Kidney (tissue), 14 donors: Measurements from ENCODE around the gene LRFN3. TPM values are rescaled to one million over a fixed set of nuclear protein-coding genes. Genes with fewer than 3 reads are reported as not detected.

Source experiments
- DNase-seq, 5 donors: peaks; one replicate each; pipeline ENCODE4 v3.0.0-alpha.2; 2013 to 2020
- FAIRE-seq: peaks from 2 replicates; lab custom pipeline; 2012; peaks lifted over from hg19 to GRCh38; lab: Jason Lieb, UNC
- H3K27ac ChIP-seq, 2 donors: one replicate each; pipeline ENCODE4 v1.7.0; 2013; ENCODE audit warnings: low read depth in 2 of 2, low read length in 2 of 2, inconsistent platforms in 1 of 2
- H3K27me3 ChIP-seq: one replicate; pipeline ENCODE4 v1.7.1; 2013; ENCODE audit warnings: low read length, inconsistent platforms; ENCODE audit not compliant: control insufficient read depth, insufficient read depth
- H3K36me3 ChIP-seq, 3 donors: one replicate each; pipeline versions ENCODE4 v1.7.0 to v1.7.1; 2013; ENCODE audit warnings: low read length in 3 of 3, control low read depth in 1 of 3, inconsistent platforms in 1 of 3; ENCODE audit not compliant: insufficient read depth in 3 of 3, control insufficient read depth in 2 of 3
- H3K4me1 ChIP-seq, 3 donors: one replicate each; pipeline versions ENCODE4 v1.7.0 to v1.7.1; 2013; ENCODE audit warnings: low read length in 3 of 3, inconsistent platforms in 1 of 3, low read depth in 1 of 3; ENCODE audit not compliant: control insufficient read depth in 2 of 3, insufficient read depth in 2 of 3
- H3K4me3 ChIP-seq, 3 donors: one replicate each; pipeline versions ENCODE4 v1.7.0 to v1.8.1; 2013; ENCODE audit warnings: low read length in 3 of 3, control low read depth in 1 of 3, inconsistent platforms in 1 of 3
- H3K9ac ChIP-seq, 3 donors: one replicate each; pipeline versions ENCODE4 v1.7.0 to v1.7.1; 2013; ENCODE audit warnings: low read length in 3 of 3, control low read depth in 1 of 3, inconsistent platforms in 1 of 3
- H3K9me3 ChIP-seq, 3 donors: one replicate each; pipeline versions ENCODE4 v1.7.0 to v1.7.1; 2013; ENCODE audit warnings: low read length in 3 of 3, control low read depth in 1 of 3, inconsistent platforms in 1 of 3; ENCODE audit not compliant: control insufficient read depth in 2 of 3, insufficient read depth in 1 of 3
- intact Hi-C: fragments of 100-400 bp; cut with DNase I; formaldehyde crosslinking; loops from one replicate; pipeline ENCODE4 v1.11.1; 2022
- polyA plus RNA-seq: library from polyadenylated mRNA; stranded (reverse); fragments of 350-450 nt; fragmentation: Illumina TruSeq; extraction: RNeasy Lipid Tissue Mini Kit (QIAGEN cat#74804); gene quantifications from one replicate; pipeline ENCODE4 v1.2.3, GENCODE V29; 2014; ENCODE audit warnings: low read depth, low replicate concordance; ENCODE audit not compliant: insufficient read depth
- total RNA-seq: library from RNA; stranded (reverse); fragmentation: NEBNext Ultra II Directional; extraction: Animal tissue kit (Norgen Biotek cat#: 25700); gene quantifications from one replicate; pipeline ENCODE4 v1.2.1, GENCODE V29; 2021
- TF ChIP-seq, protein P1 (sequence below): IDR thresholded peaks from 3 replicates; pipeline ENCODE4 v1.5.1; 2012; ENCODE audit warnings: mild to moderate bottlenecking, moderate library complexity, borderline replicate concordance; ENCODE audit not compliant: insufficient read depth; ENCODE audit errors: extremely low read depth
- donor health status: control.
- donor health status: control.
- donor health status: control.
- donor health status: control.
- donor health status: control.
- donor health status: DM: yes; HTN: yes; CAD: no.
- donor health status: Normal renal cell carcinoma (clear cell type).

LRFN3 gene
- total and polyA plus RNA-seq, 2 donors from 2014 or later: 8.2 to 9.4 TPM

DNA sequence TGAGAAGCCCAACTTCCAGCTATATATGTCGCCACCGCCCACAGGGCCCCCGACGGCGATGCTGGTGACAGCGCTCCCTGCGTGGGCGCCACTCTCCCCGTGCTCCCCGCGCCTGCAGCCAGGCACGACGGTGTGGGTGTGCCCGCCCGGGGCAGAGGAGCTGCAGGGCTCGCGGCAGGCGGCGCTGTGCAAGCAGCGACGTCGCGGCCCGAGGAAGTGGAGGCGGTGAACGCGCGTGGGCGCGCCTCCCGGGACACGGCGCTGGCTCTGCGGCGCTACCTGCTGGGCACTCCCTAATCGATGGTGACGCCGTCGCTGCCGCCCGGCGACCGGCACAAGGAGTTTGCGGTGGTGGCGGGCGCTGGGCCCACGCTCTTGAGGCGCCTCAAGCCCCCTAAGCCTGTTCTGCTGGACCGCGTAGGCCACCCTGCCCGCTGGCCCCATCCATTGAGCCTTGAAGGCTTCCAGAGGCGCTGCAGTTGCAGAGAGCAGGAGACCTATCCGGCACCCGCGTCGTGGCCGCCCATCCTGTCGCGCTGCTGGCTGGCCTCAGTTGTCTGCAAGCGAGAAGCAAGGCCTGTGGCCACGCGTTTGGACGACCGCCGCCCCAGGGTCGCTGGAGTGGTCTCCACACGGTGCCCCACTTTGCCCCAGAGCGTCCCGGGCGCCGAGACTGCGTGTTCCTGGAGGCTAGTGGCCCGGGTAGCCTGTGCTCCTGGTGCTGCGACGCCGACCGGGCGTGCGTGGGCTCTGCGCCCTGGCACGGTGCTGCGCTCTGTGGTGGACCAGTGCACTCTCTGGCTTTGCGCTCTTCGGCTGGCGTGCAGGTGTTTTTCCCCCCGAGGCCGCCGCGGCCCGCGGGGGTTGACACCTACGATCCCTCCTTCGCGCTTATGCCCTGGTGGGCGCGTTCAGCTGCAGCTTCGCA is 23.1 kb downstream of the LRFN3 start:
- TF ChIP-seq, protein P1, sequence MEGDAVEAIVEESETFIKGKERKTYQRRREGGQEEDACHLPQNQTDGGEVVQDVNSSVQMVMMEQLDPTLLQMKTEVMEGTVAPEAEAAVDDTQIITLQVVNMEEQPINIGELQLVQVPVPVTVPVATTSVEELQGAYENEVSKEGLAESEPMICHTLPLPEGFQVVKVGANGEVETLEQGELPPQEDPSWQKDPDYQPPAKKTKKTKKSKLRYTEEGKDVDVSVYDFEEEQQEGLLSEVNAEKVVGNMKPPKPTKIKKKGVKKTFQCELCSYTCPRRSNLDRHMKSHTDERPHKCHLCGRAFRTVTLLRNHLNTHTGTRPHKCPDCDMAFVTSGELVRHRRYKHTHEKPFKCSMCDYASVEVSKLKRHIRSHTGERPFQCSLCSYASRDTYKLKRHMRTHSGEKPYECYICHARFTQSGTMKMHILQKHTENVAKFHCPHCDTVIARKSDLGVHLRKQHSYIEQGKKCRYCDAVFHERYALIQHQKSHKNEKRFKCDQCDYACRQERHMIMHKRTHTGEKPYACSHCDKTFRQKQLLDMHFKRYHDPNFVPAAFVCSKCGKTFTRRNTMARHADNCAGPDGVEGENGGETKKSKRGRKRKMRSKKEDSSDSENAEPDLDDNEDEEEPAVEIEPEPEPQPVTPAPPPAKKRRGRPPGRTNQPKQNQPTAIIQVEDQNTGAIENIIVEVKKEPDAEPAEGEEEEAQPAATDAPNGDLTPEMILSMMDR: peak; percentile 13
- intact Hi-C loops: no loop called here
- FAIRE-seq (no peak), DNase-seq (peak in 1 of 5 donors; percentile 85)
- no peaks in the 10 kb centered on the region for H3K9me3 ChIP-seq
- no peak overlapping the region for H3K27ac ChIP-seq
- H3K36me3 ChIP-seq: no peaks in the 10 kb centered on the region
- H3K27me3 ChIP-seq: peaks cover 6% of the 10 kb centered on the region
- no peaks in the 10 kb centered on the region for H3K4me1 ChIP-seq
- no peak overlapping the region for H3K9ac ChIP-seq
- no peak overlapping the region for H3K4me3 ChIP-seq

DNA sequence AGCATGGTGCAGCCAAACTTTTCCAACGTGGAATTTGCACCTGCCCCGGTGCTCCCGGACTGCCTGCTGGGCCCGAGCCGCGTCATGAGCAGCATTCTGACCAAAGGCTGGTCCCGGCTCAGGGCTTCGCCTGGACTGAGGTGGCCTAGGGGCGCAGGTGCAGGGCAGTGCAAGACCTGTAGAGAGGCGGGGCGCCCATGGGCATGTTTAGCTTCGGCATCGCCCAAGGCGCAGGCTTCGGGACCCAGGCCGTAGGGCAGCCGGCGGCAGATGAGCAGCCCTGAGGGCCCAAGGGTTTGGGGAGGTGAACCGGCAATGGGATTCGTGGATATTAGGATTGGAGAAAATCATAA is 23.8 kb downstream of the LRFN3 start:
- no peak overlapping the region for H3K9ac ChIP-seq
- H3K27me3 ChIP-seq: peaks cover 6% of the 10 kb centered on the region
- no peaks in the 10 kb centered on the region for H3K36me3 ChIP-seq
- FAIRE-seq (no peak), DNase-seq (no peak)
- H3K4me1 ChIP-seq: no peaks in the 10 kb centered on the region
- no peaks in the 10 kb centered on the region for H3K9me3 ChIP-seq
- no peak overlapping the region for H3K27ac ChIP-seq
- intact Hi-C loops: no loop called here
- no peak overlapping the region for H3K4me3 ChIP-seq
- TF ChIP-seq, protein P1: no peak

DNA sequence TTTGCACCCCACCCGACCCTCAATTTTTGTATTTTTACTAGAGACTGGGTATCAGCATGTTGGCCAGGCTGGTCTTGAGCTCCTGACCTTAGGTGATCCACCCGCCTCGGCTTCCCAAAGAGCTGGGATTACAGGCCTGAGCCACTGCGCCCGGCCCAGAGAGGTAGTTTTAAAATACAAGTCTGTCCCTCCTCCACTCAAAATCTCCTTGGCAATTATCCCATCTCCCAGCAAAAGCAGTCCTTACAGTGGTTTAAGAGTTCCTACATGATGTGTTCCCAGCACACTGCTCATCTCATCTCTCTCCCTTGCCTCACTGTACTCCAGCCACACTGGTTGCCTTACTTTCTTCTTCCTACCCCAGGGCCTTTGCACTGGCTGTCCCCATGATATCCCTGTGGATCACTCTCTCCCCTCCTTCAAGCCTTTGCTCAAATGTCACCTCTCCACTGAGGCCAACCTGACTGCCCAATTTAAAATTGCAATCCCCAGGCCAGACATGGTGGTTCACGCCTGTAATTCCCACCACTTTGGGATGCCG is 24.3 kb downstream of the LRFN3 start:
- intact Hi-C loops: no loop called here
- H3K36me3 ChIP-seq: no peaks in the 10 kb centered on the region
- no peak overlapping the region for H3K9ac ChIP-seq
- H3K9me3 ChIP-seq: no peaks in the 10 kb centered on the region
- H3K27me3 ChIP-seq: peaks cover 6% of the 10 kb centered on the region
- H3K27ac ChIP-seq: no peak overlapping the region
- FAIRE-seq (no peak), DNase-seq (no peak)
- no peak overlapping the region for H3K4me3 ChIP-seq
- TF ChIP-seq, protein P1: no peak
- H3K4me1 ChIP-seq: no peaks in the 10 kb centered on the region
